Erythroblast (primary cell): ENCODE results near the gene CCDC183.

ENCODE experiments used
- GATA1 ChIP-seq: IDR thresholded peaks from 2 replicates; pipeline ENCODE4 v1.6.1; 2011; ENCODE audit warnings: low read depth, mild to moderate bottlenecking, control low read depth, low read length, moderate library complexity
- POLR2A ChIP-seq: IDR thresholded peaks from 2 replicates; pipeline ENCODE4 v1.6.1; 2011; ENCODE audit warnings: mild to moderate bottlenecking, low read length

DNA sequence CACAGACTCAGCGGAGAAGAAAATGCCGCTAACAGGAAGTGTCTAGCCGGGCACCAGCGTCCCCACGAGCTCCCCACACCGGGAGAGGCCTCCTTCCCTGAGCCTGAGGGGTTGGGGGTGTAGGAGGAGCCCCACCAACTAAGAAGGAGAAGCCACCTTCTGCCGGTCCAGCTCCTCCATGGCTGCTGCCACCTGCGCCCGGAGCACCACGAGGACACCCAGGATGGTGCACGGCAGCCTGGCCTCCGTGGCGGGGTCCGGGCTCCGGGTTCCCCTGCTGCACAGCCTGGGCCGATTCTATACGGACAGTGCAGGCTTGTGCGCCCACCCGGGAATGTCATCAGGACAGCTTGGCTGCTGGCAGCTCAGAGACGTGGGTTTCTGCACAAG is 38.4 kb upstream of the CCDC183 start:
- no peak for TF ChIP-seq POLR2A
- no peak for TF ChIP-seq GATA1
